HPDE6-E6E7 (cell line): Measurements from ENCODE around the gene SLC14A1.

ENCODE experiments used
- DNase-seq: peaks from one replicate; pipeline ENCODE4 v3.0.0; 2011; ENCODE audit warnings: missing footprints; ENCODE audit errors: extremely low spot score

The SLC14A1 gene

DNA sequence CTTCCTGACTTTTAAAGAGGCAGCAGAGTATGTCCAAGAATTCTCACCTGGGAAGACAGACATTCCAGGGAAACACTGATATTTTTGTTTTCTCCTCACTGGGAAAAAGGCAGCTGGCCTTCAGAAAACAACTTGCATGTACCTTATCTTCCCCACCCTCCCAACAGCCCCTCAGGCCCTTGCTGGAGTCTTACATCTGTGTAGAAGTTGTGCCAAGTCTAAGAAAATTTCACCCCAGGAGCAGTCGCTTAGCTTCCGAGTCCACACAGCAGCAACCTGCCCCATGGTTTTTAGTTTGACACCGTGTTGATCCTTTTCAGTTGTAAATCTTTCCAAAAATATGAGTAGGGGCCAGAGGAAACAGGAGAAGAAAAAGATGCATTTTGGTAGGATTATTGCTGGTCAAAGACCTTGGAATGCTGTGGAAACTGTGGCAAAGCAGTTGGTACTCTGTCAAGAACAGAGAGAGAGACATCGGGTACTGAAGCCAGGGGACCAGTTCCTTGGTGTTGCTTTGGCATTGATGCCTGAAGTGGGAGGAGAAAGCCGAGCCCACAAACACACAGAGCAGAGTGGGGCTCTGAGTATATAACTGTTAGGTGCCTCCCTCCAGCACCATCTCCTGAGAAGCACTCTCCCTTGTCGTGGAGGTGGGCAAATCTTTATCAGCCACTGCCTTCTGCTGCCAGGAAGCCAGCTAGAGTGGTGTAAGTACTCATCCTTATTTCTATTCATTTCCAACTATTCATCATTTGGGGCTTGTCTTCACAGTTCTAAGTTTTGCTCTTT lies at the start of gene SLC14A1:
TSS of gene SLC14A1 (plus strand) at position 615 of the 789 bp plus-strand sequence. CDS start 6,140 bp downstream, outside the sequence.
- no peak for DNase-seq

- DNase-seq, result no peak
Observed at GRCh38 chr18:45677276-45677807, 46.6 kb upstream of the SLC14A1 start.

DNA sequence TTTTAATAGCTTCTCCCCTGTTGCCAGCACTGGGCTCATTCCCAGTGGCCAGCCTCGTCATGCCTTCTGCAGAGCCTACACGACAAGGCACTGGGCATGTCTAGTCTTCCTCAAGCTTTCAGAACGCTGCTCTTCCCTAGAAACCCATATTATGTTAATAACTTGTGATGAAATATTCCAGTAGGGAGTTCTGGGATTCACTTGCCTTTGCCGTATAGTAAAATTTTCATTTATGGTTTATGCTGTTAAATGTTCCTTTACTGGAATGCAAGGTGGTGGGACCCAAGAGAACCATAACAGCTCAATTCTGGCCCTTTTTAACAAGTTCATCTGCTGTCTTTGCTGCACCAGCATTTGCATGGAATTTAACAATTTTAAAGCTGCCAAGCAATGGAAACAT lies 45.5 kb upstream of the SLC14A1 start:
- DNase-seq, result no peak

- no peak for DNase-seq
Observed at GRCh38 chr18:45678850-45679249, 45.1 kb upstream of the SLC14A1 start.

GRCh38 chr18:45680066-45680690 lies 43.8 kb upstream of the SLC14A1 start:
- no peak for DNase-seq

DNA sequence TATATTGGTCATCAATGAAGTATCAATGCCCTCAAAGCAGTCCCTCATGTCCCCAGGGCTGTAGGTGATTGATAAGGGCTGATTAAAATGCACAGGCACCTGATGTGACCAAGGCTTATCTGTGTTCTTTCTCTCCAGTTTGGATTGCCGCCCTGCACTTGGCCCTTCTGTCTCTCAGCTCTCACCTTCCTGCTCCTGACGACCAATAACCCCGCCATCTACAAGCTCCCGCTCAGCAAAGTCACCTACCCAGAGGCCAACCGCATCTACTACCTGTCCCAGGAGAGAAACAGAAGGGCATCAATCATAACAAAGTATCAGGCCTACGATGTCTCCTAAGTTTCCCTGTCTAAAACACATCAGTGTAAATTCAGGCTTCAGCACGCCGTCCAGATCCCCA lies 41.8 kb upstream of the SLC14A1 start:
- DNase-seq, result no peak

- DNase-seq, result no peak
Observed at GRCh38 chr18:45684341-45685115, 39.5 kb upstream of the SLC14A1 start.

GRCh38 chr18:45686891-45687611 lies 36.9 kb upstream of the SLC14A1 start:
- no peak for DNase-seq

- no peak for DNase-seq
Observed at GRCh38 chr18:45687621-45688020, 36.4 kb upstream of the SLC14A1 start.

- DNase-seq, result no peak
Observed at GRCh38 chr18:45688113-45688512, 35.9 kb upstream of the SLC14A1 start.

DNA sequence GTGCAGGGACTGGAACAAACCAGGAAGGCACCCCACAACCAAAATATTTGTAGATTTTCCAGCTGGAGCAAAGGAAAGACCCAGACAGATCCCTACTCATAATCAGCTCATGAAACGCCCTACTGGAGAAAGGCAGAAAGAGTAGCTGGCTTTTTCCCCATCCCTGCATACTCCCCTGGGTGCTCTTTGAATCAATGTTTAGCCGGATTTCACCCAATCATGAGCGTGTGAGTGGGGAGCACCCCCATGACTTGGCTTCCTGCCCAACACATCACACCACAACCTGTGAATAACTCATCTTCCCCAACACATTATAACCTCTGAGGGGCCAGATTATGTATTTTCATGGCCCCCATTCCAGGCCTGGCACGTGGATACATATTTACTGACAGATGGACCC lies 35.1 kb upstream of the SLC14A1 start:
- no peak for DNase-seq

DNA sequence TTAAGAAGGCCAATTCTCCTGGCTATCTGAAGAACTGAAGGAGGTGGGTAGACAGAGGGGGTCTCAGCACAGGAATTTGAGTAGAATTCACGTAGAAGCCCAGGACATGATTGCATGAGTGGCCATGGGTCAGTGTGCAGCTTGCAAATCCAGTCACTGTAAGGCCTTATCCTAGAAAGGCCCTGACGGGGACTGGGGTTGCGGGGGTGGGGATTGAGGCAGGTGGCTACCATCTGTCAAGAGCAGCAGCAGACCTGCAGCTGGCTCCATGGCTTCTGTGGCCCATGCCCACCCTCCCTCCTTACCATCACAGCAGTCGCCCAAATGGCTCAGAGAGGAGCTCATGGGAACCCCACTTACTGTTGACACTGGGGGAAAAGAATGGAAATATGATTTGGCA lies 34.6 kb upstream of the SLC14A1 start:
- DNase-seq, result no peak

DNA sequence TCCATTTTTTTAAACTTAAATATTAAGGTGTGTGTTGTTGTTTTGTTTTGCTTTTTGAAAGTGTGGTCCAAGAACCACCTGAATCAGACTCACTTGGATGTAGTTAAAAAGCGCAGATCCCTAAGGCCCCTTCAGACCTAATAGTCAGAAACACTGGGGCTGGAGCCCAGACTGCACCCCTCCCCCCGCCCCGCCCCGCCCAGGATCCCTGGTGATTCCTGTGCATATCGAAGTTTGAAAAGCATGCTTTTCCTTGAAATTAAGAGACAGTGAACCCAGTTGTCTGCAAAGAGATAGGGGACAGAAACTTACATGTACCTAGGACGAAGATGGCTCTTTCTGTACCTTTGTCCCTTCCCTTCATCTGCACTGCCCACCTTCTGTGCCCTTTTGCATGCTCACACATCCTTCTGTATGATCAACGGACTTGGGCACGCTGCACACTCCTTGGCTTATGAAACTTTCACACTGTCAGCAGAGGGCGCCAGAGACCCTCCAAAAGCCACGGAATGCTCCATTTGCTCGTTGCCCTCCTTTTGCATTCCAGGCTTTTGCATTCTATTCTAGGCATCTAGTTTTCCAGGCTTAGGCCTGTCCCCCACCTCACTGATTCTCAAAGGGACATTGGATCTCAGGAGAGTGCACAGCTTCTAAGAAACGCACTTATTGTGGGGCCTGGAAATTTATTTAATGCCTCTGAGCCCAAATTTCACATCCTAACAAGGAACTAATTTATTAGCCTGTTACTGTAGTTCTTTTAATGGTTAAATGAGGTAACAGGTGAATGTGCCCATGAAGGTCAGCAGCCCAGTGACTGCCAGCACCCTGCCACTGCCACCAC lies 32.8 kb upstream of the SLC14A1 start:
- DNase-seq, result peak; percentile 44

DNA sequence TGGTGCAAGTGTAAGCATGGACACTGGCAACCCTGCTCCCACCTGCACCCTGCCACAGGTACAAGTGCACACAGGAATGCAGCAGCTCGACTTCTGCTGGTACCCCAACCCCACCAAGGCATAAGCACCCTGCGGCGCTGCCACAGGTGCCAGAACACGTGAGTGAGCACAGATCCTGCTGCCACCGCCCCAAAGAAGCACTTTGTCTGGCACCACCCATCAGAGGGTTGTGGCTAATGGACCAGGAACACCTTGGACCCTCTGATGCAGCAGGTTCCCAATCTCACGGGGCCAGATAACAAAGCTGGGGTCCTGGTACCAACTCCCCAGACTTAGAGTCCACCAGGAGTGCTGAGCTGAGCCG lies 32.2 kb upstream of the SLC14A1 start:
- no peak for DNase-seq

DNA sequence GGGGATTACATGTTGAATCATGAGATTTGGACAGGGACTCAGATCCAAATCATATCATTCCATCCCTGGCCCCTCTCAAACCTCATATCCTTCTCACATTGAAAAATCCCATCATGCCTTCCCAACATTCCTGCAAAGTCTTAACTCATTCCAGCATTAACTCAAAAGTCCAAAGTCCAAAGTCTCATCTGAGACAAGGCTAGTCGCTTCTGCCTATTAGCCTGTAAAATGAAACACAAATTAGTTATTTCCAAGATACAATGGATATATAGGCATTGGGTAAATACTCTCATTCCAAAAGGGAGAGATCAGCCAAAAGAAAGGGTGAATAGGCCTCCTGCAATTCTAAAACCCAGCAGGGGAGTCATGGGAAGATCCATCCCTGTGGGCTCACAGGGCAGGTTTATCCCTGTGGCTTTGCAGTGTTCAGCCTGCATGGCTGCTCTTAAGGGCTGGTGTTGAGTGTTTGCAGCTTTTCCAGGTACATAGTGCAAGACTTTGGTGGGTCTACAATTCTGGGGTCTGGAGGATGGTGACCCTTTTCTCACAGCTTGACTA lies 21.2 kb upstream of the SLC14A1 start:
- no peak for DNase-seq

DNA sequence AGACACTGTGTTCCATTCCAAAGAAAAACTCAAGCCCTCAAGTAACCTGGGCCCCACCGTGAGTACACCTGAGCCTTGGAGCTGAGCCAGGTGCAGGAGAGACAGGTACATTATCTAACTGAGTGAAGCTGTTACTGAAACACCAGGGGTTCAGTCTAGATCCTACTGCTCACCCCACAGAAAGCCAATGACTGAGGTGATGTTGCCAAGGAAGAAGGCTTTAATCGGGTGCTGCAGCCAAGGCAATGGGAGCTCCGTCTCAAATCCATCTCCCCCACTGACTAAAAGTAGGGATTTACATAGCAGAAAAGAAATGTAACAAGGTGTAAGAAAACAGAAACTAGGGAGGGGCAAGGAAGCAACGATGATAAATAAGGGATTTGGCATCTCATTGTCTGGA lies 15.2 kb upstream of the SLC14A1 start:
- DNase-seq, result no peak

DNA sequence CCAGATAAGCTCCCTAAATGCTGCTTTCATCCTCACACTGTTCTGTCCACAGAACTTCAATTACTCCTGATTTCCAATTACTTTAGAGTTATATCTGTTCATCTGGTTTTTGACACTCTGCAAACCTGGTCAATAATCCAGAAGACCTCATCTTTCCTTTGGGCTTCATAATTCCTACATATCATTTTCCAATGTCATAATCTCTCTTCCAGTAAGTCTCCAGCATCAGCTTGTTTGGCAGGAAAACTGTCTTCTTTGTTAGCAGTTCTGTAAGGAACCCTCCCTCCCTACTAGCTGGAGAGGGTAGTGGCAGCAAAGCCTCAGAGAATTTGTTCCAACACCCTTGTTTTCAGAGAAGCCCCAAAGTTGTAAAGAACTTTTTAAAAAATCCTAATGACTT lies 11.9 kb upstream of the SLC14A1 start:
- no peak for DNase-seq

DNA sequence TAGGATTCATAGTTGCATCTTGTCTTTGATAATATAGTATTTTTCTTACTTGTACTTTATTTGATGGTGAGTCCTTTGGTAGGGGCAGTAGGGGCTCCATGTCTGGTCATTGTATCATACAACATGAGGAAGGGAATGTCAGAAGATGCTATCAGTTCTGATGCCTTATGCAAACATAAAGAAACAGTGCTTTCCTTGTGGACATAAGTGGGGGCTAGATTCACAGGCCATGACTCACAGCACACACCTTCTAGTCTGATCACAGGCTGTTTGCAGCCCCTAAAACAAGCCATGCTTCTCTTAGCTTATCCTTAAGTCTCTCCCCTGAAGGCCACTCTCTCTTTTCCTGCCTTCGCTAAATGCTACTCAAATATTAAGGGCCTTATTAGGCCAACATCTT lies 10.7 kb upstream of the SLC14A1 start:
- DNase-seq, result no peak

DNA sequence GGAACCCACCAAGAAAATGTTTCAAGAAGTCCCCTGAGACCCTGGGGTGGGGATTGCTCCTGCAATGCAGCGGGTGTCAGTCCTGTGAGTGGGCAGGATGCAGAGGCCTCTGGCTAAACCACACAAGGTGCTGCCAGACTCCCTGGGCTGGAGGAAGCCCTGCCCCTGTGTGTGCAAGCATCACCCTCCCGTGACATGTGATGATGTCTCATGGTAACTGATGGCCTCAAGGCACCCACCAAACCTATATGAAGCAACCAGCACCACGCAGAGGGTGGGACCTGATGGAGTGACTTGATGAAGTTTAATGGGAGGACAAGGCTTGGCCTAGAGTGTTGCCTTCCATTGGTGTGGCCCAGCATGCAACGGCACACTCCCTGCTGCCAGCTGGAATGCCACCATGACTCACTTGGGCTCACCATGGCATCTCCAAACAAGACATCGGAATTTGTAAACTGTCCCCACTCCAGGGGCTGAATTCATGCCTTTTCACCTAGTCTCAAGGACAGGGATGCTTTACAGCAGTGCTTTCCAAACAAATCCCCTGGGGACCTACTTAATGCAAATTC lies 8.7 kb upstream of the SLC14A1 start:
- no peak for DNase-seq

- DNase-seq, result no peak
Observed at GRCh38 chr18:45719106-45719505, 4.9 kb upstream of the SLC14A1 start.
